Measurements from ENCODE around the gene EHMT1. TPM values are rescaled to one million over a fixed set of nuclear protein-coding genes. Genes with fewer than 3 reads are reported as not detected.

EHMT1 gene
- total RNA-seq, 2 experiments from 2014 or later, result 112 to 115 TPM

- DNase-seq (no peak), ATAC-seq (no peak)
- Mint-ChIP-seq H3K9me3 (ENCODE audit: insufficient read depth) (no peaks in the 10 kb centered on the region), H3K27ac (no peak overlapping the region), H3K36me3 (ENCODE audit: low read depth) (peaks cover 16% of the 10 kb centered on the region), H3K27me3 (ENCODE audit: low read depth) (no peaks in the 10 kb centered on the region), H3K4me1 (ENCODE audit: low read depth) (peaks cover 13% of the 10 kb centered on the region), H3K4me3 (no peak overlapping the region)
- ChIA-PET POLR2A (no interaction called here), CTCF (no interaction called here)
Observed at GRCh38 chr9:137680444-137681358, 61.9 kb downstream of the EHMT1 start.

DNA sequence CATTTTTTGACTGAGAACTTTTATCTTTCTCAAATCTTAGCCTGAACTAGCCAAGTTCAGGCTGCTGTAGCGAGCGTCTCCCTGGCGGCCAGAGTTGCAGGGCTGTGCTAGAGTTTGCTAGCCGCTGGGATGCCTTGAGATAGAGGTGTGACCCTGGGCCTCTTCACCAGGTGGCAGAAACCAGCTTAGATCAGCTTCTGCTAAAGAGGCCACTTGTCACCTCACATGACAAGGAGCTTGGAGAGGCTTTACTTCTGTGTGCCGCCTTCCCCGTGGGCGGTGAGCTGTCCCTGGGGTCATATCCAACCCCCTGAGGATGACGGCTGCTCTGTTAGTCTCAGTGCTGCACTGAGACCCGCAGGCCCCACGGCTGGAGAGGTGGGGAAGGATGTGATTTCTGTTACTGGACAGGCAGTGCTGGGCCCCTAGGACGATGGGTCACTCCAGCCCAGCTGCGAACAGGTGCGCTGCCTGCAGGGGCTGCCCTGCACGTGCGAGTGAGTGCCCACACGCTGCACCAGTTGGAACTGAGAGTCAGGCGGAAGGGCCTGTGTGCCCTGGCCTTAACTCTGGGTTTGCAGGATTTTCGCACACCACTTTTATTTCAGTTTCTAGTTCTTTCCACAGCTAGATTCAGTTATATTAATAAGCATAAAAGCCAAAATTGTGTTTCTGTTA lies 63.8 kb downstream of the EHMT1 start:
- POLR2A ChIA-PET, result no interaction called here
- Mint-ChIP-seq H3K4me1 (ENCODE audit: low read depth) (peaks cover 13% of the 10 kb centered on the region), H3K27ac (no peak overlapping the region), H3K27me3 (ENCODE audit: low read depth) (no peaks in the 10 kb centered on the region), H3K9me3 (ENCODE audit: insufficient read depth) (no peaks in the 10 kb centered on the region), H3K4me3 (no peak overlapping the region), H3K36me3 (ENCODE audit: low read depth) (peaks cover 25% of the 10 kb centered on the region)
- ATAC-seq, result no peak
- CTCF ChIA-PET, result interaction anchor here (1.4 kb wide), 1 partner anchor 10 kb away, joined by 8 read pairs; no protein-coding TSS in a partner anchor
- no peak for DNase-seq

DNA sequence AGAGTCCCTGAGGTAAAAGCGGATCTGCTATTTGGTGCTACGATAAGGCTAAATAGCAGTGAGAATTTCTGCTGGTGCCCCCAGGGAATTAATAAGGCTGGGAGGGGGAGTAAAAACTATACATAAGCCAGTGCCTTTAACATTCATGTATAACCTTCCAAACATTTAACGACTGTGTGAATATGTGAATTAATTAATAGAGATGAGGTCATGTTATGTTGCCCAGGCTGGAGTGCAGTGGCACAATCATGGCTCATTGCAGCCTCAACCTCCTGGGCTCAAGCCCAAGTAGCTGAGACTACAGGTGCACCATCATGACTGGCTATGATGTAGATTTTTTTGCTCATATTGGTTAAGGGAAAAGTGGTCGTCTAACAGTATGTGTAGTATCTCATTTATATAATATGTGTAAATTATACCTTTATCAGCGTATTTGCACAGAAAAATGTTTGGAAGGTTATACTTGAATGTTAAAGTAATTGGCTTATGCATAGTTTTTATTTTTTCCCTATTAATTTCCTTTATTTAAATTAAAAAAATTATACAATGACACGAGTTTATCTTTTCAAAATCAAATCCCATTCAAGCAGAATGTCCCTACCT lies 64.6 kb downstream of the EHMT1 start:
- peaks cover 23% of the 10 kb centered on the region for H3K36me3 Mint-ChIP-seq (ENCODE audit: low read depth)
- H3K27me3 Mint-ChIP-seq (ENCODE audit: low read depth), result no peaks in the 10 kb centered on the region
- ATAC-seq (no peak), DNase-seq (no peak)
- no peaks in the 10 kb centered on the region for H3K9me3 Mint-ChIP-seq (ENCODE audit: insufficient read depth)
- ChIA-PET POLR2A (no interaction called here), CTCF (interaction anchor here (1.4 kb wide), 1 partner anchor 10 kb away, joined by 8 read pairs; no protein-coding TSS in a partner anchor)
- H3K4me3 Mint-ChIP-seq, result no peak overlapping the region
- H3K27ac Mint-ChIP-seq, result no peak overlapping the region
- peaks cover 11% of the 10 kb centered on the region for H3K4me1 Mint-ChIP-seq (ENCODE audit: low read depth)

GRCh38 chr9:137685035-137685740 lies 66.4 kb downstream of the EHMT1 start:
- no peak overlapping the region for H3K4me3 Mint-ChIP-seq
- CTCF ChIA-PET, result interaction anchor here (0.6 to 1.1 kb wide), 2 partner anchors 12 to 32 kb away, joined by 3 to 5 read pairs; no protein-coding TSS in a partner anchor

GRCh38 chr9:137685741-137686420 lies 67.1 kb downstream of the EHMT1 start:
- ATAC-seq (no peak), DNase-seq (no peak)
- Mint-ChIP-seq H3K4me1 (ENCODE audit: low read depth) (peaks cover 4% of the 10 kb centered on the region), H3K9me3 (ENCODE audit: insufficient read depth) (no peaks in the 10 kb centered on the region), H3K27me3 (ENCODE audit: low read depth) (no peaks in the 10 kb centered on the region), H3K27ac (no peak overlapping the region), H3K36me3 (ENCODE audit: low read depth) (peaks cover 29% of the 10 kb centered on the region), H3K4me3 (no peak overlapping the region)
- POLR2A ChIA-PET, result no interaction called here
- CTCF ChIA-PET, result interaction anchor here (1.1 kb wide), 1 partner anchor 13 kb away, joined by 5 read pairs; no protein-coding TSS in a partner anchor

More at GRCh38 chr9:137685035-137685740, 66.4 kb downstream of the EHMT1 start:
- POLR2A ChIA-PET, result no interaction called here
- Mint-ChIP-seq H3K27ac (no peak overlapping the region), H3K4me1 (ENCODE audit: low read depth) (peaks cover 4% of the 10 kb centered on the region), H3K36me3 (ENCODE audit: low read depth) (peaks cover 26% of the 10 kb centered on the region), H3K9me3 (ENCODE audit: insufficient read depth) (no peaks in the 10 kb centered on the region), H3K27me3 (ENCODE audit: low read depth) (no peaks in the 10 kb centered on the region)
- ATAC-seq (no peak), DNase-seq (no peak)

DNA sequence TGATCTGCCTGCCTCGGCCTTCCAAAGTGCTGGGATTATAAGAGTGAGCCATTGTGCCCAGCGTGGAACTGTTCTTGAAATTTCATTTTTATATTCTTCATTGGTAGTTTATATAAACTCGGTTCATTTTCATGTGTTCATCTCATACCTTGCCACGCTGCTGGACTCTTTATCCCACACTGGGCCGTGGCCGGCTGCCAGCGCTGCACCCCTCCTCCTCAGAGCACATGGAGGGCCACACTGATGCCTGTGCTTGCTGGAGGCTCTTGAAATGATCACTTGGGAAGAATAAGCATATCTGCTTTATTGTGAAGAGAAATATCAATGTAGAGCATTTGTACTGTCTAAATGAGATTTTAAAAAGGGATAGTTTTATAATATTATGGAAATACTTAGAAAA lies 69.5 kb downstream of the EHMT1 start:
- ATAC-seq, result no peak
- no peak for DNase-seq
- ChIA-PET POLR2A (no interaction called here), CTCF (no interaction called here)
- Mint-ChIP-seq H3K36me3 (ENCODE audit: low read depth) (peaks cover 38% of the 10 kb centered on the region), H3K27ac (no peak overlapping the region), H3K4me3 (no peak overlapping the region), H3K27me3 (ENCODE audit: low read depth) (no peaks in the 10 kb centered on the region), H3K9me3 (ENCODE audit: insufficient read depth) (no peaks in the 10 kb centered on the region), H3K4me1 (ENCODE audit: low read depth) (peaks cover 14% of the 10 kb centered on the region)

DNA sequence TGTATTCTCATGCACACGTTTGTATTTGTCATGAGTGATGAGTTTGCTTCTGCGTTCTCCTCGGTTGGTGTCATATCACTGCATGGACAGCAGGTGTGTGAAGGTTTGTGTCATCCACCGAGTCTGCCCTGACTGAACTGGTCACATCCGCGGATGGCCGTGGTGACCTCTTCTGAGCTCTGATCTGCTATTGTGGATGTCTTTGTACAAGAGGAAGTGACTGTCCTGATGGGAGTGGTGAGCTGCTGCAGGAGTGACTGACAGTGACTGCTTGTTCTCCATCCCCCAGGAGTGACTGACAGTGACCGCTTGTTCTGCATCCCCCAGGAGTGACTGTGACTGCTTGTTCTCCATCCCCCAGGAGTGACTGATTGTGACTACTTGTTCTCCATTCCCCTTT lies 69.9 kb downstream of the EHMT1 start:
- Mint-ChIP-seq H3K4me1 (ENCODE audit: low read depth) (peaks cover 14% of the 10 kb centered on the region), H3K4me3 (no peak overlapping the region), H3K36me3 (ENCODE audit: low read depth) (peaks cover 38% of the 10 kb centered on the region), H3K9me3 (ENCODE audit: insufficient read depth) (no peaks in the 10 kb centered on the region), H3K27me3 (ENCODE audit: low read depth) (no peaks in the 10 kb centered on the region), H3K27ac (no peak overlapping the region)
- ChIA-PET POLR2A (no interaction called here), CTCF (no interaction called here)
- ATAC-seq (no peak), DNase-seq (no peak)

DNA sequence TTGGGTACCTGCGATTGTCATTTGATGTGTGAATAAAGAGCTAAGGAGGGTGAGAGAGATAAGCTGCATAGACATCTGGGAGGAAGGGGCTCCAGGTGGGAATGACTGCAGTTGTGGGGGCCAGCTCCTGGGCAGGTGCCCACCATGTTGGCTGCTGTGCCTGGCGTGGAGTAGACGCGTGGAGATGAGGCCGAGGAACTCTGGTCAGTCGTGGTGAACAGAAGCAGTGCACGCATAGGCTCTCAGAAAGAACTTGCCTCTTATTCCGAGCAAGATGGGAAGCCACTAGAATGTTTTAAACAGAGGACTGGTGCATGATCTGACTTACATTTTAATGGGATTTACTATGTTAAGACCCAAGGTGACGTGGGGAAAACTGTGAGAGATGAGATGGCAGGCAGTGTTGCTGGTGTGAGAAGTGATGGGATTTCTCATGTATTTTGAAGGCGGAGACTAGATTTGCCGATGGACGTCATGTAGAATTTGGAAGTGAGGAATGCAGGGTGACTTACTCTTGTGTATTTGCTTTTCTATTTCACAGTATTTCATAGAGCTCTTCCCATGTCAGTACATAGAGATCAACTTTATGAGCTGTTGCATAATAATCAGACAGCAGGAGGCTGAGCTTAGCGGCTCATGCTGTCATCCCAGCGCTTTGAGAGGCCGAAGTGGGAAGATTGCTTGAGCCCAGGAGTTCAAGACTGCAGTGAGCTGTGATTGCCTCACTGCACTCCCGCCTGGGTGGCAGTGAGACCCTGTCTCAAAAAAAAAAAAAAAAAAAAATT lies 71.1 kb downstream of the EHMT1 start:
- Mint-ChIP-seq H3K36me3 (ENCODE audit: low read depth) (peaks cover 37% of the 10 kb centered on the region), H3K9me3 (ENCODE audit: insufficient read depth) (no peaks in the 10 kb centered on the region), H3K27ac (peak overlapping the region; percentile 35), H3K4me1 (ENCODE audit: low read depth) (peaks cover 14% of the 10 kb centered on the region), H3K4me3 (no peak overlapping the region), H3K27me3 (ENCODE audit: low read depth) (no peaks in the 10 kb centered on the region)
- ATAC-seq (no peak), DNase-seq (no peak)
- CTCF ChIA-PET, result interaction anchor here (1.3 kb wide), 1 partner anchor 17 kb away, joined by 3 read pairs; no protein-coding TSS in a partner anchor
- POLR2A ChIA-PET, result no interaction called here

DNA sequence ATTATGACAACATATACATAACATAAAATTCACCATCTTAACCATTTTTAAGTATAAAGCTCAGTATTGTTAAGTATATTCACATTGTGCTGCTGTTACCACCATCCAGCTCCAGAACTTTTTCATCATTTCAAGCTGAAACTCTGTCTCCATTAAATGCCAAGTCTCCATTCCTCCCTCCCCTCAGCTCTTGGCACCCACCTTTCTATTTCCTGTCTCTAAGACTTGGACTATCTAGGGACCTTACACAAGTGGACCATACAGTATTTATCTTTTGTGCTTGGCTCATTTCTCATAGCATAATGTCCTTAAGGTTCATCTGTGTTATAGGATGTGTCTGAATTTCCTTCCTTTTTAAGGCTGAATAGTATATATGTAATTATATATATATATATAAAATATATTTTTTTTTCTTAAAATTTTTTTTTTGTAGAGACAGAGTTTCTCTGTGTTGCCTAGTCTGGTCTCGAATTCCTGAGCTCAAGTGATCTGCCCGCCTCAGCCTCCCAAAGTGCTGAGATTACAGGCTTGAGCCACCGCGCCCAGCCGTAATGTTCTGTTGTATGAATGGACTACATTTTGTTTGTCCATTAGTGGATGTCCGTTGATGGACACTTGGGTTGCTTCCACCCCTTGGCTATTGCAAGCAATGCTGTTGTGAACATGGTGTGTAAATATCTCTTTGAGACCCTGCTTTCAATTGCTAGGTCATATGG lies 72.3 kb downstream of the EHMT1 start:
- ChIA-PET POLR2A (no interaction called here), CTCF (interaction anchor here (1.3 kb wide), 1 partner anchor 18 kb away, joined by 3 read pairs; no protein-coding TSS in a partner anchor)
- Mint-ChIP-seq H3K27ac (no peak overlapping the region), H3K36me3 (ENCODE audit: low read depth) (peaks cover 28% of the 10 kb centered on the region), H3K27me3 (ENCODE audit: low read depth) (no peaks in the 10 kb centered on the region), H3K9me3 (ENCODE audit: insufficient read depth) (no peaks in the 10 kb centered on the region), H3K4me1 (ENCODE audit: low read depth) (peaks cover 14% of the 10 kb centered on the region), H3K4me3 (no peak overlapping the region)
- no peak for ATAC-seq
- DNase-seq, result no peak

DNA sequence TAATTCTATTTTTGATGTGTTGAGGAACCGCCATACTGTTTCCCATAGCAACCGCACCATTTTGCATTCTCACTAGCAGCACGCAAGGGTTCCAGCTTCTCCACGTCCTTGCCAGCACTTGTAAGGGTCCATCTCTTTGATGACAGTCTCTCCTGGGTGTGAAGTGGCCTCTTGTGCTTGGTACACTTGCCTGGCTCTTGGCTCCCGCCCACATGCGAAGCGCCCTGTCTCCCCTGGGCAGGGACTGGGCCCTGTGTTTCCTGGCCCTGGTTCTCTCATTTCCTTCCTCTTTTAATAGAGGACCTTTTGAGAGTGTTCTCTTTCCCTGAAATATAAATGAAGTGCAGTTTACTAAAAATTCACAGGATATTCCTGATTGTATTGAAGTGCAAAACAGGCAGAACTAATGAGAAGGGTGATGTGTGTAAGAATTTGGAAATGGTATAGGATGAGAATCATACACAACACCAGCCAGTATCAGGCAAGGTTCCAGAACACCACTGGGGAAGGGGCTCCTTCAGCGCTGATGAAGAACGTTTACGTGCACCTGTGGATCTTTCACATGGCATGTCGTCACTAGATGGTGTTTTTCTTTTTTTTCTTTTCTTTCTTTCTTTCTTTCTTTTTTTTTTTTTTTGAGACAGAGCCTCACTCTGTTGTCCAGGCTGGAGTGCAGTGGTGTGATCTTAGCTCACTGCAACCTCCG lies 73.0 kb downstream of the EHMT1 start:
- peaks cover 35% of the 10 kb centered on the region for H3K36me3 Mint-ChIP-seq (ENCODE audit: low read depth)
- no peaks in the 10 kb centered on the region for H3K27me3 Mint-ChIP-seq (ENCODE audit: low read depth)
- H3K27ac Mint-ChIP-seq, result no peak overlapping the region
- H3K9me3 Mint-ChIP-seq (ENCODE audit: insufficient read depth), result no peaks in the 10 kb centered on the region
- POLR2A ChIA-PET, result no interaction called here
- H3K4me3 Mint-ChIP-seq, result no peak overlapping the region
- DNase-seq, result no peak
- H3K4me1 Mint-ChIP-seq (ENCODE audit: low read depth), result peaks cover 17% of the 10 kb centered on the region
- CTCF ChIA-PET, result no interaction called here
- no peak for ATAC-seq
